A549 (cell line): Measurements from ENCODE around the gene ORM1.

ENCODE experiments used
- CHD4 ChIP-seq: fragments of 200-600 bp; sonication (generic); IDR thresholded peaks from 2 replicates; pipeline ENCODE4 v1.6.1; 2016; ENCODE audit warnings: antibody characterized with exemption, mild to moderate bottlenecking, borderline replicate concordance
- POLR2A ChIP-seq: IDR thresholded peaks from 2 replicates; pipeline ENCODE4 v1.6.1; 2012; ENCODE audit warnings: mild to moderate bottlenecking, low read length
- SREBF2 ChIP-seq: fragments of 450-650 bp; IDR thresholded peaks from 2 replicates; pipeline ENCODE4 v1.6.1; 2014; ENCODE audit warnings: mild to moderate bottlenecking, moderate library complexity
- TF ChIP-seq, protein P1 (sequence below): fragments of >200 bp; sonication (Bioruptor Twin); formaldehyde crosslinking; IDR thresholded peaks from 3 replicates; pipeline ENCODE4 v1.5.1; 2016

DNA sequence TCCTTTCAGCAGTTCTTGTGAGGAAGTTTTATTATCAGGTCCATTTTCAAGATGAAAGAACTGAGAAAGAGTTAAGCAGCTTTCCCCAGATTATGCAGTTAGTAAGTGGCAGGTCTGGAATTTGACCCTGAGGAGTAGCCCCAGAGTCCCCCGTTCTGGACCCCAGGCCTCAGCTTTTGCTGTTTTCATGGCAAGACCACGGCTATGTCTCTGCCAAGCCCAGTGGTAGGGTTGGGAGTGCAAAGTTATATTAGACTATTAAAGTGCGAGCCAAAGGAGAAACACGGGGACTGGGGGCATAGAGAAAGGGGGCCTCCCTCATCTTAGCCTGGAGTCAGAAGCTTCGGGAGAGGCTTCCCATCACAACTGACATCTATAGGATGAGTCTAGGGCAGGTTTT lies 19.3 kb upstream of the ORM1 start:
- TF ChIP-seq, protein P1, sequence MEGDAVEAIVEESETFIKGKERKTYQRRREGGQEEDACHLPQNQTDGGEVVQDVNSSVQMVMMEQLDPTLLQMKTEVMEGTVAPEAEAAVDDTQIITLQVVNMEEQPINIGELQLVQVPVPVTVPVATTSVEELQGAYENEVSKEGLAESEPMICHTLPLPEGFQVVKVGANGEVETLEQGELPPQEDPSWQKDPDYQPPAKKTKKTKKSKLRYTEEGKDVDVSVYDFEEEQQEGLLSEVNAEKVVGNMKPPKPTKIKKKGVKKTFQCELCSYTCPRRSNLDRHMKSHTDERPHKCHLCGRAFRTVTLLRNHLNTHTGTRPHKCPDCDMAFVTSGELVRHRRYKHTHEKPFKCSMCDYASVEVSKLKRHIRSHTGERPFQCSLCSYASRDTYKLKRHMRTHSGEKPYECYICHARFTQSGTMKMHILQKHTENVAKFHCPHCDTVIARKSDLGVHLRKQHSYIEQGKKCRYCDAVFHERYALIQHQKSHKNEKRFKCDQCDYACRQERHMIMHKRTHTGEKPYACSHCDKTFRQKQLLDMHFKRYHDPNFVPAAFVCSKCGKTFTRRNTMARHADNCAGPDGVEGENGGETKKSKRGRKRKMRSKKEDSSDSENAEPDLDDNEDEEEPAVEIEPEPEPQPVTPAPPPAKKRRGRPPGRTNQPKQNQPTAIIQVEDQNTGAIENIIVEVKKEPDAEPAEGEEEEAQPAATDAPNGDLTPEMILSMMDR: no peak
- TF ChIP-seq CHD4 (no peak), POLR2A (no peak), SREBF2 (no peak)
